Measurements from ENCODE around the gene C1QTNF1.

Gene C1QTNF1

GRCh38 chr17:79097226-79098055, 73.5 kb downstream of the C1QTNF1 start:
- no peak for DNase-seq

GRCh38 chr17:79098282-79098867, 74.4 kb downstream of the C1QTNF1 start:
- no peak for DNase-seq
